MM.1S (cell line): ENCODE data around the gene MPP1.

Source experiments
- DNase-seq: peaks from one replicate; pipeline ENCODE4 v3.0.0-alpha.2; 2015
- H2AFZ ChIP-seq: fragments of 300-600 bp; sonication (generic); 2 replicates; pipeline ENCODE4 v1.6.0; 2016; ENCODE audit warnings: antibody characterized with exemption, low read length
- H3F3A ChIP-seq: fragments of 300-600 bp; sonication (generic); 2 replicates; pipeline ENCODE4 v1.6.1; 2016; ENCODE audit warnings: mild to moderate bottlenecking, antibody characterized with exemption, low read length, moderate library complexity, mixed read lengths; ENCODE audit not compliant: insufficient read depth
- H3K27ac ChIP-seq: fragments of 300-600 bp; sonication (generic); 2 replicates; pipeline ENCODE4 v1.5.1; 2016; ENCODE audit warnings: mild to moderate bottlenecking, low read length
- H3K27me3 ChIP-seq: fragments of 300-600 bp; sonication (generic); replicated peaks from 2 replicates; pipeline ENCODE4 v1.6.0; 2016; ENCODE audit warnings: low read length; ENCODE audit not compliant: insufficient read depth
- H3K36me3 ChIP-seq: fragments of 300-600 bp; sonication (generic); replicated peaks from 2 replicates; pipeline ENCODE4 v1.6.1; 2016; ENCODE audit warnings: mild to moderate bottlenecking, low read length, mixed read lengths; ENCODE audit not compliant: insufficient read depth
- H3K4me1 ChIP-seq: fragments of 300-600 bp; sonication (generic); 2 replicates; pipeline ENCODE4 v1.6.1; 2016; ENCODE audit warnings: low read length, mixed read lengths
- H3K4me2 ChIP-seq: fragments of 300-600 bp; sonication (generic); 2 replicates; pipeline ENCODE4 v1.6.0; 2016; ENCODE audit warnings: low read depth, low read length
- H3K4me3 ChIP-seq: fragments of 300-600 bp; sonication (generic); 2 replicates; pipeline ENCODE4 v1.5.1; 2016; ENCODE audit warnings: low read length, mixed read lengths
- H3K79me2 ChIP-seq: fragments of 300-600 bp; sonication (generic); 2 replicates; pipeline ENCODE4 v1.6.1; 2016; ENCODE audit warnings: mixed run types, low read length, mixed read lengths
- H3K9ac ChIP-seq: fragments of 300-600 bp; sonication (generic); 2 replicates; pipeline ENCODE4 v1.6.1; 2016; ENCODE audit warnings: low read length, mixed read lengths
- H3K9me2 ChIP-seq: fragments of 300-600 bp; sonication (generic); replicated peaks from 2 replicates; pipeline ENCODE4 v1.6.1; 2016; ENCODE audit warnings: mild to moderate bottlenecking, low read length, mixed read lengths; ENCODE audit not compliant: insufficient read depth
- H3K9me3 ChIP-seq: fragments of 300-600 bp; sonication (generic); replicated peaks from 2 replicates; pipeline ENCODE4 v1.6.1; 2016; ENCODE audit warnings: mild to moderate bottlenecking, low read length, mixed read lengths; ENCODE audit not compliant: insufficient read depth
- H4K20me1 ChIP-seq: fragments of 300-600 bp; sonication (generic); 2 replicates; pipeline ENCODE4 v1.6.1; 2016; ENCODE audit warnings: mild to moderate bottlenecking, low read length, moderate library complexity, mixed read lengths; ENCODE audit not compliant: insufficient read depth
- EZH2 ChIP-seq: fragments of 300-600 bp; sonication (generic); optimal IDR thresholded peaks from 2 replicates; pipeline ENCODE3; 2017; ENCODE audit warnings: low read depth, mild to moderate bottlenecking, antibody characterized with exemption, low read length, mixed read lengths
- EZH2phosphoT487 ChIP-seq: fragments of 300-600 bp; sonication (generic); IDR thresholded peaks from 2 replicates; pipeline ENCODE4 v1.6.1; 2018; ENCODE audit warnings: antibody characterized with exemption, low read length
- TF ChIP-seq, protein P1 (sequence below): fragments of 300-600 bp; sonication (generic); IDR thresholded peaks from 2 replicates; pipeline ENCODE4 v1.5.1; 2016; ENCODE audit warnings: antibody characterized with exemption, low read length, mixed read lengths

The MPP1 gene

DNA sequence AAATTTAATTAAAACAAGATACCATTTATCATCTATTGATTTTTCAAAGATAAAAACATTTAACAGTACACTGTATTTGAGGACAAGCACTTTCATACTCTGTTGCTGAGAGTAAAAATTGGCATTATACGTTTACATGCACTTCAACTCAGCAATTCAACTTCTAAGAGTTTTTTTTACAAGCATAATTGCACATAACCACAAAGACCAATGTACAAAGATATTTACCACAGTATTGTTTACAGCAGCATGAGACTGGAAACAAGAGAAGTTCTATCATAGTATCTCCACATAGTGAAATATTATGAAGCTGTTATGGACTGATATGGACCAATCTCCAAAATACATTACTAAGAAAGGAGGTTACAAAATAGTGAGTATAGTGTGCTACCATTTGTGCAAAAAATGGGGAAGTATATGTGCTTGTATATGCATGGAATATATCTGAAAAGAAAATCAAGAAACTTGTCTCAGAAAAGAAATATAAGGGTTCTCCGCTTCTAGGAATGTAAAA is 65.3 kb downstream of the MPP1 start:
- no peak overlapping the region for H3K9ac ChIP-seq
- H3K79me2 ChIP-seq: no peaks in the 10 kb centered on the region
- H3K9me2 ChIP-seq: no peaks in the 10 kb centered on the region
- no peak overlapping the region for H3K27ac ChIP-seq
- DNase-seq: no peak
- TF ChIP-seq, protein P1, sequence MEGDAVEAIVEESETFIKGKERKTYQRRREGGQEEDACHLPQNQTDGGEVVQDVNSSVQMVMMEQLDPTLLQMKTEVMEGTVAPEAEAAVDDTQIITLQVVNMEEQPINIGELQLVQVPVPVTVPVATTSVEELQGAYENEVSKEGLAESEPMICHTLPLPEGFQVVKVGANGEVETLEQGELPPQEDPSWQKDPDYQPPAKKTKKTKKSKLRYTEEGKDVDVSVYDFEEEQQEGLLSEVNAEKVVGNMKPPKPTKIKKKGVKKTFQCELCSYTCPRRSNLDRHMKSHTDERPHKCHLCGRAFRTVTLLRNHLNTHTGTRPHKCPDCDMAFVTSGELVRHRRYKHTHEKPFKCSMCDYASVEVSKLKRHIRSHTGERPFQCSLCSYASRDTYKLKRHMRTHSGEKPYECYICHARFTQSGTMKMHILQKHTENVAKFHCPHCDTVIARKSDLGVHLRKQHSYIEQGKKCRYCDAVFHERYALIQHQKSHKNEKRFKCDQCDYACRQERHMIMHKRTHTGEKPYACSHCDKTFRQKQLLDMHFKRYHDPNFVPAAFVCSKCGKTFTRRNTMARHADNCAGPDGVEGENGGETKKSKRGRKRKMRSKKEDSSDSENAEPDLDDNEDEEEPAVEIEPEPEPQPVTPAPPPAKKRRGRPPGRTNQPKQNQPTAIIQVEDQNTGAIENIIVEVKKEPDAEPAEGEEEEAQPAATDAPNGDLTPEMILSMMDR: no peak
- TF ChIP-seq EZH2 (no peak), EZH2phosphoT487 (no peak)
- H3K9me3 ChIP-seq: no peaks in the 10 kb centered on the region
- no peaks in the 10 kb centered on the region for H3K27me3 ChIP-seq
- no peak overlapping the region for H2AFZ ChIP-seq
- no peak overlapping the region for H3K4me3 ChIP-seq
- no peaks in the 10 kb centered on the region for H3F3A ChIP-seq
- H4K20me1 ChIP-seq: no peaks in the 10 kb centered on the region
- H3K36me3 ChIP-seq: no peaks in the 10 kb centered on the region
- no peaks in the 10 kb centered on the region for H3K4me1 ChIP-seq
- no peak overlapping the region for H3K4me2 ChIP-seq

DNA sequence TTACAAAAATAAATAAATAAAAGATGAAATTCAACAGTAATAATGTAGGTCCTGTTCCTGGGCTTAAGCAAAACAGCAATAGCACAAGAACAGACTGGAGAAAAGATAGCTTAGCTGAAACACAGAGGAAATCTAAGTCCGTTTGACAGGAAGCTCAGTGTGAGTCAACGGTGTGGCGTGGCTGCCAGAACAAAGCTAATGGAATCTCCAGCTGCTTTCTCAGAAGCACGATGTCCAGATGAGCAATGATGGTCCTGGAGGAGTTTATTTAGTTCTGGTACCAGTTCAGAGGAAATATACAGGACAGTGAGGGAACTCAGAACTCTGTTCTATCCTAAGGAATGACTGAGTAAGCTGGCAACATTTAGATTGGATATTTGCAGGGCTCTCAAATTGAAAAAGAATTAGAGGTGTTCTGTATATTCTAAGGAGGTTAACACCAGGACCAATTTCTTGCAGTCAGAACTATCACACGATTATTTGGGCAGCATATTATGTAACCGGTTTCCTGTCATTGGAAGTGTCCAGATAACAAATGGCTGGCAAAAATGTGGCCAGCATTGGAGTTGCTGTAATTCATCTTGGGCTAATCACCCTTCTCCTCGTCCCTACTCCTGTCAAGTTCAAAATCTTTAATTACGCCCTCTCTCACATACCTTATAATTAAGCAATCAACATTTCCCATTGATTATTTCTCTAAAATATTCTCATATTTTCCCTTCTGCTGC is 67.1 kb downstream of the MPP1 start:
- Histone ChIP-seq H3K9me2 (no peaks in the 10 kb centered on the region), H3K27me3 (no peaks in the 10 kb centered on the region), H2AFZ (no peak overlapping the region), H3K27ac (no peak overlapping the region), H3K36me3 (no peaks in the 10 kb centered on the region), H3K4me2 (no peak overlapping the region), H3F3A (no peaks in the 10 kb centered on the region), H4K20me1 (no peaks in the 10 kb centered on the region), H3K79me2 (no peaks in the 10 kb centered on the region), H3K9me3 (no peaks in the 10 kb centered on the region), H3K9ac (no peak overlapping the region), H3K4me3 (no peak overlapping the region), H3K4me1 (no peaks in the 10 kb centered on the region)
- DNase-seq: no peak
- TF ChIP-seq, protein P1: no peak
- TF ChIP-seq EZH2phosphoT487: no peak
- TF ChIP-seq EZH2: no peak

DNA sequence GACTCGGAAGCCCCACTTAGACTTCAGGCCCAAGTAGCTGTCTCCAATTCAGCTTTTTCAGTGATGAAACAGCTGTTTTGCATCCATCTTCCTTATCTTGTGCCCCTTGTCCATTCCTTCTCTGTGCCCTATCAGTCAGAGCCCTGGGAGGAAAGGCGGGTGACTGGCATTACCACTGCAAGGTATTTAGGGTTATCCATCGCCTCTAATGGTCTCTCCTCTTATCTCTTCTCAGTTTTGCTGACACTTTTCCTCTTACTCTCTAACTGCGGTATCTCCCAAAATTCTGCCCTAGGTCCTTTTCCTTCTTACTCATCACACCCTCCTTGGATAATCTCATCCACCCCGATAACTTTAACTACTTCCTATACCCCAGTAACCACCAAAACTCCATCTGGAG is 68.1 kb downstream of the MPP1 start:
- H4K20me1 ChIP-seq: no peaks in the 10 kb centered on the region
- no peak overlapping the region for H3K4me2 ChIP-seq
- no peaks in the 10 kb centered on the region for H3K9me3 ChIP-seq
- H3K4me1 ChIP-seq: no peaks in the 10 kb centered on the region
- TF ChIP-seq, protein P1: no peak
- no peak for TF ChIP-seq EZH2
- no peak for TF ChIP-seq EZH2phosphoT487
- no peaks in the 10 kb centered on the region for H3K36me3 ChIP-seq
- no peak overlapping the region for H2AFZ ChIP-seq
- H3K4me3 ChIP-seq: no peak overlapping the region
- no peaks in the 10 kb centered on the region for H3F3A ChIP-seq
- no peak for DNase-seq
- no peaks in the 10 kb centered on the region for H3K79me2 ChIP-seq
- no peaks in the 10 kb centered on the region for H3K27me3 ChIP-seq
- no peak overlapping the region for H3K27ac ChIP-seq
- no peaks in the 10 kb centered on the region for H3K9me2 ChIP-seq
- H3K9ac ChIP-seq: no peak overlapping the region
